SK-N-SH (cell line): ENCODE measurements around the gene ZNF438.

ENCODE experiments used
- EP300 ChIP-seq, 2 experiments: IDR thresholded peaks; 2 replicates each; pipeline versions ENCODE4 v1.4.0 to v1.6.1; 2012; ENCODE audit warnings: borderline replicate concordance in 1 of 2, low read depth in 1 of 2, low read length in 1 of 2
- USF2 ChIP-seq: fragments of 150-350 bp; IDR thresholded peaks from 2 replicates; pipeline ENCODE4 v1.6.1; 2017; ENCODE audit warnings: antibody characterized with exemption, low read length, low read depth, borderline replicate concordance

GRCh38 chr10:31004611-31005193, 27.0 kb downstream of the ZNF438 start:
- TF ChIP-seq USF2 (no peak), EP300 (IDR thresholded peaks at IDR 0.05; ENCODE audit: borderline replicate concordance in 1 of 2, low read depth in 1 of 2, low read length in 1 of 2) (no peak)
